ENCODE measurements around the gene ZNF846. TPM values are rescaled to one million over a fixed set of nuclear protein-coding genes. Genes with fewer than 3 reads are reported as not detected.

Gene ZNF846
- total and polyA plus RNA-seq, 9 of the 15 experiments (the other 6 are each of a cell fraction or from before 2014, with no cell fraction given): 4.1 to 8.7 (median 7.8) TPM

GRCh38 chr19:9793071-9793591 is 24.6 kb upstream of the ZNF846 start (continued):
- TF ChIP-seq ZNF57 (CRISPR knock-in tag; IDR thresholded peaks at IDR 0.05) (no peak), ZNF311 (CRISPR knock-in tag; IDR thresholded peaks at IDR 0.05) (no peak), KLF16 (IDR thresholded peaks at IDR 0.05) (no peak), SOX6 (IDR thresholded peaks at IDR 0.05) (no peak), POLR2G (IDR thresholded peaks at IDR 0.05; ENCODE audit: low read depth, low read length) (peak; percentile 53), SAFB2 (IDR thresholded peaks at IDR 0.05; ENCODE audit: borderline replicate concordance, low read depth, low read length, severe bottlenecking) (no peak), MTA2 (IDR thresholded peaks at IDR 0.05; ENCODE audit: low read depth) (no peak), ZNF668 (CRISPR knock-in tag; IDR thresholded peaks at IDR 0.05) (no peak), ZNF384 (IDR thresholded peaks at IDR 0.05; ENCODE audit: low read depth, low read length) (no peak), ZC3H4 (CRISPR knock-in tag; IDR thresholded peaks at IDR 0.05; ENCODE audit: borderline replicate concordance) (no peak), BCLAF1 (IDR thresholded peaks at IDR 0.05; ENCODE audit: borderline replicate concordance in 1 of 2, control insufficient read depth in 1 of 2, low read depth in 2 of 2, low read length in 1 of 2) (no peak), FOXO4 (CRISPR knock-in tag; IDR thresholded peaks at IDR 0.05) (no peak), ETV6 (IDR thresholded peaks at IDR 0.05; ENCODE audit: borderline replicate concordance in 1 of 2, low read depth in 2 of 2, low read length in 1 of 2) (no peak), ETV6 (CRISPR knock-in tag; IDR thresholded peaks at IDR 0.05; ENCODE audit: borderline replicate concordance) (no peak), YBX1 (IDR thresholded peaks at IDR 0.05) (no peak), CTCFL (IDR thresholded peaks at IDR 0.05; ENCODE audit: borderline replicate concordance, insufficient read depth, low read depth, low read length, poor library complexity, severe bottlenecking) (no peak), PCBP2 (IDR thresholded peaks at IDR 0.05; ENCODE audit: low read depth, low read length, poor library complexity, severe bottlenecking) (no peak), NEUROD1 (IDR thresholded peaks at IDR 0.05; ENCODE audit: borderline replicate concordance, low read depth, low read length, partially characterized antibody) (no peak), ZNF347 (CRISPR knock-in tag; IDR thresholded peaks at IDR 0.05; ENCODE audit: low read depth) (no peak), DEAF1 (CRISPR knock-in tag; IDR thresholded peaks at IDR 0.05) (no peak), SPI1 (IDR thresholded peaks at IDR 0.05; ENCODE audit: borderline replicate concordance, low read depth, low read length) (no peak)

All from K562 (cell line).